SK-N-SH (cell line): ENCODE results near the gene CASP8. TPM values are rescaled to one million over a fixed set of nuclear protein-coding genes. Genes with fewer than 3 reads are reported as not detected.

Experiments used
- CTCF ChIA-PET: fragments of 300-600, 350-600 bp; formaldehyde crosslinking; extraction: SDS; loops from one replicate; lab custom pipeline; 2021; lab: Yijun Ruan, JAX
- POLR2A ChIA-PET: fragments of 350-600 bp; sonication (Branson Sonifier 250); formaldehyde crosslinking; extraction: SDS; loops from one replicate; lab custom pipeline; 2020; ENCODE audit warnings: antibody characterized with exemption, inconsistent platforms; lab: Yijun Ruan, JAX
- DNase-seq: peaks from one replicate; pipeline ENCODE4 v3.0.0; 2012
- H2AFZ ChIP-seq: fragments of 200-600 bp; sonication (generic); 2 replicates; pipeline ENCODE4 v1.8.1; 2016; ENCODE audit warnings: antibody characterized with exemption, mild to moderate bottlenecking, low read depth
- H3F3A ChIP-seq: fragments of 200-600 bp; sonication (generic); replicated peaks from 2 replicates; pipeline ENCODE3; 2016; ENCODE audit warnings: antibody characterized with exemption, mild to moderate bottlenecking; ENCODE audit not compliant: insufficient read depth
- H3K27ac ChIP-seq, 2 experiments: fragments of 200-500 bp in 1 of 2; fragments of 200-600 bp in 1 of 2; sonication (Bioruptor generic) in 1 of 2; sonication (generic), shearing (Covaris generic) in 1 of 2; 2 replicates each; pipeline versions ENCODE4 v1.5.1 to v1.6.1; 2014 to 2016; ENCODE audit warnings: low read depth in 2 of 2, inconsistent platforms in 1 of 2, low read length in 1 of 2, mild to moderate bottlenecking in 1 of 2, mixed read lengths in 1 of 2
- H3K27me3 ChIP-seq: fragments of 200-600 bp; sonication (generic), shearing (Covaris generic); 2 replicates; pipeline ENCODE4 v1.6.1; 2016; ENCODE audit warnings: mixed run types; ENCODE audit not compliant: insufficient read depth
- H3K36me3 ChIP-seq, 2 experiments: fragments of 200-500 bp in 1 of 2; fragments of 200-600 bp in 1 of 2; sonication (Bioruptor generic) in 1 of 2; sonication (generic) in 1 of 2; replicated peaks in 1 of 2; 2 replicates each; pipeline versions ENCODE3 to v1.5.1; 2014 to 2016; ENCODE audit warnings: low read length in 1 of 2, mild to moderate bottlenecking in 1 of 2; ENCODE audit not compliant: insufficient read depth in 2 of 2, control insufficient read depth in 1 of 2
- H3K4me1 ChIP-seq, 2 experiments: fragments of 200-500 bp in 1 of 2; fragments of 200-600 bp in 1 of 2; sonication (Bioruptor generic) in 1 of 2; sonication (generic), shearing (Covaris generic) in 1 of 2; 2 replicates each; pipeline versions ENCODE4 v1.5.1 to v1.6.1; 2014 to 2016; ENCODE audit warnings: low read depth in 1 of 2, low read length in 1 of 2, mixed run types in 1 of 2; ENCODE audit not compliant: insufficient read depth in 2 of 2, control insufficient read depth in 1 of 2
- H3K4me2 ChIP-seq: fragments of 200-600 bp; sonication (generic), shearing (Covaris generic); 2 replicates; pipeline ENCODE4 v1.6.1; 2017; ENCODE audit warnings: mixed run types
- H3K4me3 ChIP-seq, 2 experiments: fragments of 200-500 bp in 1 of 2; fragments of 200-600 bp in 1 of 2; sonication (Bioruptor generic) in 1 of 2; sonication (generic), shearing (Covaris generic) in 1 of 2; 2 replicates each; pipeline versions ENCODE4 v1.5.1 to v1.8.1; 2014 to 2016; ENCODE audit warnings: low read depth in 2 of 2, inconsistent platforms in 1 of 2, low read length in 1 of 2, mild to moderate bottlenecking in 1 of 2, mixed read lengths in 1 of 2, moderate library complexity in 1 of 2
- H3K79me2 ChIP-seq: fragments of 200-600 bp; sonication (generic); 2 replicates; pipeline ENCODE4 v1.8.1; 2017; ENCODE audit warnings: mild to moderate bottlenecking; ENCODE audit not compliant: insufficient read depth
- H3K9ac ChIP-seq: fragments of 200-600 bp; sonication (generic); 2 replicates; pipeline ENCODE4 v1.6.1; 2017; ENCODE audit warnings: mixed run types
- H3K9me2 ChIP-seq: fragments of 200-600 bp; sonication (generic); 2 replicates; pipeline ENCODE4 v1.6.1; 2017; ENCODE audit warnings: mixed run types
- H3K9me3 ChIP-seq: fragments of 200-600 bp; sonication (generic); 2 replicates; pipeline ENCODE4 v1.6.1; 2017; ENCODE audit warnings: mixed run types, mild to moderate bottlenecking, moderate library complexity
- H4K20me1 ChIP-seq: fragments of 200-600 bp; sonication (generic); 2 replicates; pipeline ENCODE4 v1.6.1; 2017; ENCODE audit warnings: mild to moderate bottlenecking, mixed run types; ENCODE audit not compliant: insufficient read depth
- EZH2phosphoT487 ChIP-seq: fragments of 200-600 bp; sonication (generic); IDR thresholded peaks from 2 replicates; pipeline ENCODE4 v1.6.1; 2017; ENCODE audit warnings: low read depth, mixed run types, mild to moderate bottlenecking, antibody characterized with exemption, moderate library complexity, borderline replicate concordance
- FOSL2 ChIP-seq: IDR thresholded peaks from 2 replicates; pipeline ENCODE4 v1.4.0; 2012; ENCODE audit warnings: low read depth, mild to moderate bottlenecking, moderate library complexity, borderline replicate concordance
- FOXM1 ChIP-seq: IDR thresholded peaks from 2 replicates; pipeline ENCODE4 v1.4.0; 2012; ENCODE audit warnings: low read depth, mild to moderate bottlenecking
- MEF2A ChIP-seq: IDR thresholded peaks from 2 replicates; pipeline ENCODE4 v1.4.0; 2012; ENCODE audit warnings: low read depth, borderline replicate concordance
- NRF1 ChIP-seq: IDR thresholded peaks from 2 replicates; pipeline ENCODE4 v1.6.1; 2012; ENCODE audit warnings: low read depth, mild to moderate bottlenecking, low read length
- RAD21 ChIP-seq: IDR thresholded peaks from 2 replicates; pipeline ENCODE4 v1.6.1; 2012; ENCODE audit warnings: mild to moderate bottlenecking, low read length
- RCOR1 ChIP-seq: fragments of 150-350 bp; IDR thresholded peaks from 2 replicates; pipeline ENCODE4 v1.6.1; 2017; ENCODE audit warnings: antibody characterized with exemption, low read length
- RFX5 ChIP-seq: IDR thresholded peaks from 2 replicates; pipeline ENCODE4 v1.6.1; 2012; ENCODE audit warnings: mild to moderate bottlenecking, improper control_type of control experiment, low read length
- SMC3 ChIP-seq: IDR thresholded peaks from 2 replicates; pipeline ENCODE4 v1.6.1; 2012; ENCODE audit warnings: low read depth, low read length, improper control_type of control experiment
- TEAD4 ChIP-seq: IDR thresholded peaks from 2 replicates; pipeline ENCODE4 v1.4.0; 2012; ENCODE audit warnings: mild to moderate bottlenecking, borderline replicate concordance; ENCODE audit not compliant: insufficient read depth
- WGBS: methylation state at CpG from one replicate; pipeline ENCODE4 v1.1.6; 2017; ENCODE audit warnings: low lambda C conversion rate; 5-methylcytosine and 5-hydroxymethylcytosine counted together
- polyA plus RNA-seq, 3 experiments: library from polyadenylated mRNA; depleted of rRNA; stranded (reverse); fragments of >200 nt; gene quantifications; 2 replicates each; pipeline ENCODE4 v1.2.3, GENCODE V29; 2012
- TF ChIP-seq, protein P1 (sequence below): IDR thresholded peaks from 2 replicates; pipeline ENCODE4 v1.6.1; 2012; ENCODE audit warnings: mild to moderate bottlenecking, low read depth, low read length, moderate library complexity
- TF ChIP-seq, protein P2 (sequence below): IDR thresholded peaks from 2 replicates; pipeline ENCODE4; 2012
- TF ChIP-seq, protein P3 (sequence below): fragments of 150-350 bp; IDR thresholded peaks from 2 replicates; pipeline ENCODE4 v1.6.1; 2016; ENCODE audit warnings: mild to moderate bottlenecking, low read depth, low read length
- TF ChIP-seq, protein P4 (sequence below): IDR thresholded peaks from 2 replicates; pipeline ENCODE4 v1.4.0; 2012; ENCODE audit warnings: low read depth, borderline replicate concordance

CASP8 gene
- polyA plus RNA-seq, 1 of the 3 experiments (the other 2 are of a cell fraction) = 13.1 TPM

DNA sequence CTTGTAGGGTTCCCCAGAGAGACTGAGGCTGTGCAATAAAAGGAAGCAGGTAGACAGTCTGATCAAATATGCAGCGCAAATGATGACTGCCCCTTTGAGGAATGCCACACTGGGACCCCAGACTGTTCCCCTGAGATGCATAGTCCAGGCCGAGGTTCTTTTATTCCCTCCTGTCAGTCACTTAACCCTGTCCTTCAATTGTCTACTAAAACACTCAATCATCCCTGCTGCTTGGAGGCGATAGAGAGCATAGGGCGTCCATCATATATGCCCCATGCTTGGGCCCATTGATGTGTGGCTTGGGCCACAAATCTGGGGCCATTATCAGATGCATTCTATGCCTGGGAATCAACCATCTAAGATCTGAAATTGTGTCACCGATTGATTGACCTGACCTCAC, 15.5 kb upstream of the CASP8 start (continued):
- TF ChIP-seq, protein P1, sequence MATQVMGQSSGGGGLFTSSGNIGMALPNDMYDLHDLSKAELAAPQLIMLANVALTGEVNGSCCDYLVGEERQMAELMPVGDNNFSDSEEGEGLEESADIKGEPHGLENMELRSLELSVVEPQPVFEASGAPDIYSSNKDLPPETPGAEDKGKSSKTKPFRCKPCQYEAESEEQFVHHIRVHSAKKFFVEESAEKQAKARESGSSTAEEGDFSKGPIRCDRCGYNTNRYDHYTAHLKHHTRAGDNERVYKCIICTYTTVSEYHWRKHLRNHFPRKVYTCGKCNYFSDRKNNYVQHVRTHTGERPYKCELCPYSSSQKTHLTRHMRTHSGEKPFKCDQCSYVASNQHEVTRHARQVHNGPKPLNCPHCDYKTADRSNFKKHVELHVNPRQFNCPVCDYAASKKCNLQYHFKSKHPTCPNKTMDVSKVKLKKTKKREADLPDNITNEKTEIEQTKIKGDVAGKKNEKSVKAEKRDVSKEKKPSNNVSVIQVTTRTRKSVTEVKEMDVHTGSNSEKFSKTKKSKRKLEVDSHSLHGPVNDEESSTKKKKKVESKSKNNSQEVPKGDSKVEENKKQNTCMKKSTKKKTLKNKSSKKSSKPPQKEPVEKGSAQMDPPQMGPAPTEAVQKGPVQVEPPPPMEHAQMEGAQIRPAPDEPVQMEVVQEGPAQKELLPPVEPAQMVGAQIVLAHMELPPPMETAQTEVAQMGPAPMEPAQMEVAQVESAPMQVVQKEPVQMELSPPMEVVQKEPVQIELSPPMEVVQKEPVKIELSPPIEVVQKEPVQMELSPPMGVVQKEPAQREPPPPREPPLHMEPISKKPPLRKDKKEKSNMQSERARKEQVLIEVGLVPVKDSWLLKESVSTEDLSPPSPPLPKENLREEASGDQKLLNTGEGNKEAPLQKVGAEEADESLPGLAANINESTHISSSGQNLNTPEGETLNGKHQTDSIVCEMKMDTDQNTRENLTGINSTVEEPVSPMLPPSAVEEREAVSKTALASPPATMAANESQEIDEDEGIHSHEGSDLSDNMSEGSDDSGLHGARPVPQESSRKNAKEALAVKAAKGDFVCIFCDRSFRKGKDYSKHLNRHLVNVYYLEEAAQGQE = no peak
- TF ChIP-seq, protein P2, sequence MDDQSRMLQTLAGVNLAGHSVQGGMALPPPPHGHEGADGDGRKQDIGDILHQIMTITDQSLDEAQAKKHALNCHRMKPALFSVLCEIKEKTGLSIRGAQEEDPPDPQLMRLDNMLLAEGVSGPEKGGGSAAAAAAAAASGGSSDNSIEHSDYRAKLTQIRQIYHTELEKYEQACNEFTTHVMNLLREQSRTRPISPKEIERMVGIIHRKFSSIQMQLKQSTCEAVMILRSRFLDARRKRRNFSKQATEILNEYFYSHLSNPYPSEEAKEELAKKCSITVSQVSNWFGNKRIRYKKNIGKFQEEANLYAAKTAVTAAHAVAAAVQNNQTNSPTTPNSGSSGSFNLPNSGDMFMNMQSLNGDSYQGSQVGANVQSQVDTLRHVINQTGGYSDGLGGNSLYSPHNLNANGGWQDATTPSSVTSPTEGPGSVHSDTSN = no peak
- no peak for TF ChIP-seq MEF2A
- TF ChIP-seq RFX5 = no peak
- TF ChIP-seq EZH2phosphoT487 = no peak
- TF ChIP-seq FOSL2 = no peak
- TF ChIP-seq RAD21 = no peak
- no peak for TF ChIP-seq TEAD4

DNA sequence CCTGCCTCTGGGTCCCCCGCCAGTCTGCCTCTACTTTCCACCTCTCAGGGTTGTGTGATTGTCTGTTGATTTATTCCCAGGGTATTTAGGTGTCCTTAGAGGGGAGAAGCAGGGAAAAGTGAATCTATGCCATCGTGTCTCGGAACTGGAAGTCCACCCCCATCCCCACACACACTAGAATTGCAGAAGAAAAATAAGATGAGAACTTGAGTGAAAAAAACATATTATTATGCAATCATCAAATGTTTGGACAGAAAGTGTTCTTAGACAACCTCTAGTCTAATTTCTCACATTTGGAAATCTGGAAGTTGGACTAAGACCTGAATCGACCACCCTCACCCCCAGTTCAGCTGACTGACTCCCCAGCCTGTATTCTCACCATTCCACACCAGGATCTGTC, 14.1 kb upstream of the CASP8 start:
- Histone ChIP-seq H3K4me3 (no peak overlapping the region), H4K20me1 (no peaks in the 10 kb centered on the region), H3K9me3 (0 out of 2 replicates have a peak, but pooled peaks cover 8% of the 10 kb centered on the region), H2AFZ (no peak overlapping the region), H3F3A (no peaks in the 10 kb centered on the region), H3K4me2 (no peak overlapping the region), H3K4me1 (no peaks in the 10 kb centered on the region; a peak in 1 of 4 replicates), H3K9ac (no peak overlapping the region), H3K79me2 (no peaks in the 10 kb centered on the region), H3K9me2 (no peaks in the 10 kb centered on the region), H3K27ac (no peak overlapping the region), H3K36me3 (no peaks in the 10 kb centered on the region), H3K27me3 (no peaks in the 10 kb centered on the region)
- POLR2A ChIA-PET = interaction anchor here (1.5 kb wide), 1 partner anchor 13 kb away, joined by 3 read pairs; the partner anchor contains the start of gene CASP8
- 94% methylated on average over 3 of the region's 4 CpGs for WGBS
- CTCF ChIA-PET = interaction anchor here (1.4 kb wide), 1 partner anchor 117 kb away, joined by 4 read pairs; no protein-coding TSS in a partner anchor
- TF ChIP-seq SMC3 (no peak), FOXM1 (no peak), NRF1 (no peak), RAD21 (no peak), RCOR1 (no peak)
- TF ChIP-seq, protein P3, sequence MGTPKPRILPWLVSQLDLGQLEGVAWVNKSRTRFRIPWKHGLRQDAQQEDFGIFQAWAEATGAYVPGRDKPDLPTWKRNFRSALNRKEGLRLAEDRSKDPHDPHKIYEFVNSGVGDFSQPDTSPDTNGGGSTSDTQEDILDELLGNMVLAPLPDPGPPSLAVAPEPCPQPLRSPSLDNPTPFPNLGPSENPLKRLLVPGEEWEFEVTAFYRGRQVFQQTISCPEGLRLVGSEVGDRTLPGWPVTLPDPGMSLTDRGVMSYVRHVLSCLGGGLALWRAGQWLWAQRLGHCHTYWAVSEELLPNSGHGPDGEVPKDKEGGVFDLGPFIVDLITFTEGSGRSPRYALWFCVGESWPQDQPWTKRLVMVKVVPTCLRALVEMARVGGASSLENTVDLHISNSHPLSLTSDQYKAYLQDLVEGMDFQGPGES = no peak
- TF ChIP-seq, protein P4, sequence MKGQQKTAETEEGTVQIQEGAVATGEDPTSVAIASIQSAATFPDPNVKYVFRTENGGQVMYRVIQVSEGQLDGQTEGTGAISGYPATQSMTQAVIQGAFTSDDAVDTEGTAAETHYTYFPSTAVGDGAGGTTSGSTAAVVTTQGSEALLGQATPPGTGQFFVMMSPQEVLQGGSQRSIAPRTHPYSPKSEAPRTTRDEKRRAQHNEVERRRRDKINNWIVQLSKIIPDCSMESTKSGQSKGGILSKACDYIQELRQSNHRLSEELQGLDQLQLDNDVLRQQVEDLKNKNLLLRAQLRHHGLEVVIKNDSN = no peak
- no peak for DNase-seq
